ENCODE results near the gene AGBL3.

GRCh38 chr7:135128931-135129330 is 142.6 kb downstream of the AGBL3 start:
- TF ChIP-seq CTCF (IDR thresholded peaks at IDR 0.05) (no peak), POLR2A (IDR thresholded peaks at IDR 0.05) (no peak)
